Endothelial cell of umbilical vein (primary cell): ENCODE measurements around the gene CTNND2.

Experiments used
- CTCF ChIP-seq, 2 donors: IDR thresholded peaks; 1 replicate in 1 of 2; 2 replicates in 1 of 2; pipeline ENCODE4 v1.5.1; 2011; ENCODE audit warnings: low read length in 2 of 2, mild to moderate bottlenecking in 2 of 2, moderate library complexity in 2 of 2, control low read depth in 1 of 2, inconsistent platforms in 1 of 2, low read depth in 1 of 2; ENCODE audit not compliant: insufficient read depth in 1 of 2; ENCODE audit errors: extremely low read depth in 1 of 2
- EZH2 ChIP-seq: IDR thresholded peaks from 2 replicates; pipeline ENCODE4 v1.6.1; 2012; ENCODE audit warnings: borderline replicate concordance, low read depth, mild to moderate bottlenecking, moderate library complexity, low read length, inconsistent platforms; ENCODE audit not compliant: severe bottlenecking
- MAX ChIP-seq: IDR thresholded peaks from 2 replicates; pipeline ENCODE4 v1.6.1; 2011; ENCODE audit not compliant: insufficient read depth, insufficient read length
- MYC ChIP-seq: IDR thresholded peaks from one replicate; pipeline ENCODE4 v1.6.1; 2011; ENCODE audit warnings: mild to moderate bottlenecking, low read depth, low read length
- POLR2A ChIP-seq: IDR thresholded peaks from 2 replicates; pipeline ENCODE4 v1.6.1; 2012; ENCODE audit warnings: low read depth, mild to moderate bottlenecking, control low read depth, low read length
- POLR2AphosphoS5 ChIP-seq: IDR thresholded peaks from 2 replicates; pipeline ENCODE4 v1.6.1; 2012; ENCODE audit warnings: low read depth, mild to moderate bottlenecking, control low read depth, low read length, moderate library complexity; ENCODE audit not compliant: insufficient read depth

DNA sequence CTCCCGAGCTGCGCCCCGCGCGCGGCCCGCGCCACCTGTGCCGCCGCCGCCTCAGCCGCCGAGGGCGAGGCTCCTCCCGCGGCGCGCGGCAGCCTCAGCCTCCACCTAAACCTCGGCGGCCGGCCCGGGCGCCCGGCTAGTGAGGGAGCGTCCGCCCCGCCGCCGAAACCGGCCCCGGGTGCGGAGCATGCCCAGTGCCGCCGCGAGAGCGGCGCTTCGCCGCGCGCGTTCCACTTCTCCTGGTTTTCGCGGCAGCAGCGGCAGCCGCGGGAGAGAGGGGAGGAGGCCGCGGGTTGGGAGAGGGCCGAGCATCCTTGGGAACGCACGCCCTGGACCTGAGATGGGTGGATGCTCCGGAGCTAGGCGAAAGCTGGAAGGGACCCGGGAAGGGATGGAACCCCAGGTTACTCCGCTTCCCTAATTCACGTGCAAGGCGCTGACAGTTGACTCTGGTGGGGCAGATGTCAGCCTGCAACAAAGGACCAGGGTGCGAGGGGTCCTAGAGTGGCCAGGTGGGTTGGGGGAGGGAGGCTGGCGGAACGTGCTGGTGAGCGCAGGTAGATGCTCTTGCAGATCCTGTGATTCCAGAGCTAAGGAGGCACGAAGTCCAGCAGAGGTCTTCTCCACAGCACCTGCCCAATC lies at the start of gene CTNND2:
- TF ChIP-seq EZH2, result no peak
- TF ChIP-seq POLR2AphosphoS5, result no peak
- no peak for TF ChIP-seq CTCF (IDR thresholded peaks at IDR 0.05; ENCODE audit: extremely low read depth in 1 of 2, insufficient read depth in 1 of 2, low read depth in 1 of 2, low read length in 2 of 2)
- TF ChIP-seq MAX, result no peak
- TF ChIP-seq POLR2A, result no peak
- no peak for TF ChIP-seq MYC
